Osteoblast (primary cell): ENCODE results near the gene ASB11. TPM values are rescaled to one million over a fixed set of nuclear protein-coding genes. Genes with fewer than 3 reads are reported as not detected.
"Not testable (repeated sequence)": the region's sequence is repeated elsewhere in the genome, so short reads cannot be mapped to it uniquely, and the experiment has no call there.

Experiments used
- DNase-seq: peaks from one replicate; pipeline ENCODE4 v3.0.0; 2011; ENCODE audit warnings: low spot score, mixed read lengths; ENCODE audit not compliant: insufficient read length; ENCODE audit errors: missing footprints
- H2AFZ ChIP-seq: 2 replicates; pipeline ENCODE4 v1.6.0; 2011; ENCODE audit warnings: mild to moderate bottlenecking, low read length
- H3K27ac ChIP-seq: 2 replicates; pipeline ENCODE4 v1.5.1; 2011; ENCODE audit warnings: mild to moderate bottlenecking, low read depth, low read length, moderate library complexity
- H3K27me3 ChIP-seq: 2 replicates; pipeline ENCODE4 v1.6.0; 2012; ENCODE audit warnings: mild to moderate bottlenecking, control low read depth, inconsistent platforms, low read length, moderate library complexity; ENCODE audit not compliant: insufficient read depth
- H3K36me3 ChIP-seq: 2 replicates; pipeline ENCODE4 v1.5.1; 2011; ENCODE audit warnings: mild to moderate bottlenecking, low read length, control low read depth, moderate library complexity; ENCODE audit not compliant: insufficient read depth
- H3K4me1 ChIP-seq: 2 replicates; pipeline ENCODE4 v1.5.1; 2011; ENCODE audit warnings: mild to moderate bottlenecking, low read length, control low read depth, moderate library complexity; ENCODE audit not compliant: insufficient read depth
- H3K4me2 ChIP-seq: 2 replicates; pipeline ENCODE4 v1.6.0; 2011; ENCODE audit warnings: mild to moderate bottlenecking, low read length; ENCODE audit not compliant: insufficient read depth
- H3K4me3 ChIP-seq: fragments of 200-600 bp; sonication (generic); 3 replicates; pipeline ENCODE4 v1.5.1; 2012; ENCODE audit warnings: mild to moderate bottlenecking, low read length, inconsistent platforms; ENCODE audit not compliant: insufficient read depth
- H3K79me2 ChIP-seq: 2 replicates; pipeline ENCODE4 v1.6.0; 2012; ENCODE audit warnings: mild to moderate bottlenecking, low read length, control low read depth, inconsistent platforms; ENCODE audit not compliant: insufficient read depth
- H3K9me3 ChIP-seq: 2 replicates; pipeline ENCODE4 v1.5.1; 2011; ENCODE audit warnings: low read depth, low read length, control low read depth
- H4K20me1 ChIP-seq: 2 replicates; pipeline ENCODE4 v1.6.0; 2012; ENCODE audit warnings: mild to moderate bottlenecking, low read length, control low read depth; ENCODE audit not compliant: insufficient read depth
- CTCF ChIP-seq: IDR thresholded peaks from 2 replicates; pipeline ENCODE4 v1.5.1; 2011; ENCODE audit warnings: mild to moderate bottlenecking, low read depth, low read length, moderate library complexity; ENCODE audit errors: extremely low read depth
- total RNA-seq: library from RNA; depleted of rRNA; stranded (reverse); fragments of >200 nt; gene quantifications from 2 replicates; pipeline ENCODE4 v1.2.3, GENCODE V29; 2012

The ASB11 gene
- total RNA-seq, 1 donor = not detected

GRCh38 chrX:15314472-15314871 is 968 bp downstream of the ASB11 start:
- Histone ChIP-seq H3K4me3 (no peak overlapping the region), H3K4me2 (no peak overlapping the region), H2AFZ (no peak overlapping the region), H3K79me2 (no peaks in the 10 kb centered on the region), H3K9me3 (no peaks in the 10 kb centered on the region), H4K20me1 (no peaks in the 10 kb centered on the region), H3K4me1 (no peaks in the 10 kb centered on the region), H3K27ac (no peak overlapping the region), H3K36me3 (no peaks in the 10 kb centered on the region), H3K27me3 (no peaks in the 10 kb centered on the region)
- no peak for TF ChIP-seq CTCF
- no peak for DNase-seq

- Histone ChIP-seq H3K36me3 (no peaks in the 10 kb centered on the region), H3K4me2 (no peak overlapping the region), H3K9me3 (no peaks in the 10 kb centered on the region), H3K4me3 (no peak overlapping the region), H3K27me3 (no peaks in the 10 kb centered on the region), H3K79me2 (no peaks in the 10 kb centered on the region), H2AFZ (no peak overlapping the region), H3K4me1 (no peaks in the 10 kb centered on the region), H4K20me1 (no peaks in the 10 kb centered on the region), H3K27ac (no peak overlapping the region)
- DNase-seq = no peak
- no peak for TF ChIP-seq CTCF
Measured at GRCh38 chrX:15311119-15311518, 4.3 kb downstream of the ASB11 start.

DNA sequence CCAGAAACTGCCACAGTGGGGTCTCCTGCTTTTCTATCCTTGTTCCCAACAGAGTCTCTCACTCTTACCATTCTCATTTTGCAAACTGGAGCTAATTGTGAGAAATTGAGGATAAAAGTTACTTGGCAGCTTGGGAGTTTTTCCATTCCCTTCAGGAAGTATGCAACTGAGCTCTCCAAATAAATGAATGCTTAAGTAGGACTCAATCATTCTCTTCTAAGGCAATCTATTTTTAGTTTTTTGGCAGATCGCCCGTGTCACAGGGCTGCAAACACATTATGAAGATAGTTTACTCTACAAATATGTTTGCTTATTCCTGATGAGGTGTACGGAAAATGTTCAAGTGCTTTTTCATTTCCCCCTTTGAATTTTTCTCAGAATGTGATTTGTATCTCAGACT is 5.3 kb downstream of the ASB11 start:
- H3K4me1 ChIP-seq = no peaks in the 10 kb centered on the region
- no peaks in the 10 kb centered on the region for H3K36me3 ChIP-seq
- no peak overlapping the region for H2AFZ ChIP-seq
- peaks cover 2% of the 10 kb centered on the region for H3K27me3 ChIP-seq
- TF ChIP-seq CTCF = no peak
- no peaks in the 10 kb centered on the region for H3K9me3 ChIP-seq
- no peak overlapping the region for H3K27ac ChIP-seq
- DNase-seq = no peak
- H3K4me3 ChIP-seq = no peak overlapping the region
- no peak overlapping the region for H3K4me2 ChIP-seq
- no peaks in the 10 kb centered on the region for H3K79me2 ChIP-seq
- no peaks in the 10 kb centered on the region for H4K20me1 ChIP-seq

DNA sequence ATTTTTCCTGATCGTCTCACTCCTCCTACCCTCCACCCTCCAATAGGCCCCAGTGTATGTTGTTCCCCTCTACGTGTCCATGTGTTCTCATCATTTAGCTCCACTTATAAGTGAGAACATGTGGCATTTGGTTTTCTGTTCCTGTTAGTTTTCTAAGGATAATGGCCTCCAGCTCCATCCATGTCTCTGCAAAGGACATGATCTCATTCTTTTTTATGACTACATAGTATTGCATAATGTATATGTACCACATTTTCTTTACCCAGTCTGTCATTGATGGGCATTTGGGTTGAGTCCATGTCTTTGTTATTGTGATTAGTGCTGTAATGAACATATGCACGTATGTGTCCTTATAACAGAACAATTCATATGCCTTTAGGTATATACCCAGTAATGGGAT is 9.5 kb downstream of the ASB11 start:
- not testable (repeated sequence) for H3K27ac ChIP-seq, H3K4me1 ChIP-seq, H3K36me3 ChIP-seq, H4K20me1 ChIP-seq, H3K79me2 ChIP-seq, H3K4me3 ChIP-seq, H2AFZ ChIP-seq, H3K4me2 ChIP-seq, H3K9me3 ChIP-seq, DNase-seq, H3K27me3 ChIP-seq

DNA sequence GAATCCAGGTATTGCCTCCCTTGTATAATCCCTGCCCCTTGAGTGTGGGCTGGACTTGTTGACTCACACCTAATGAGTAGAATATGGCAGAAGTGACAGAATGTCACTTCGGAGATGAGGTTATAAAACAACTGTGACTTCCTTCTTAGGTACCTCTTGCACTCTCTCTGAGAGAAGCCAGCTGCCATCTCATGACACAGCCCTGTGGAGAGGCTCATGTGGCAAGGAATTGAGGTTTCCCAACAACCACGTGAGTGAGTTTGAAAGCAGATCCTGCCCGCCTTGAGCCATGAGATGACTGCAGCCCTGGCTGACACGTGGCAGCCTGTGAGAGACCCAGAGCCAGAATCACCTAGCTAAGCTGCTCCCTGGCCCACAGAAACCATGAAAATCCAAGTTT is 13.5 kb downstream of the ASB11 start:
- Histone ChIP-seq H3K4me3 (no peak overlapping the region), H3K4me2 (no peak overlapping the region), H3K4me1 (no peaks in the 10 kb centered on the region), H3K79me2 (no peaks in the 10 kb centered on the region), H4K20me1 (no peaks in the 10 kb centered on the region), H3K27me3 (peaks cover 3% of the 10 kb centered on the region), H2AFZ (peak overlapping the region; percentile 2), H3K27ac (no peak overlapping the region), H3K36me3 (no peaks in the 10 kb centered on the region), H3K9me3 (no peaks in the 10 kb centered on the region)
- DNase-seq = no peak
- no peak for TF ChIP-seq CTCF
